GM12865 (cell line): Measurements from ENCODE around the gene ACVRL1.

ENCODE experiments used
- DNase-seq: peaks from one replicate; pipeline ENCODE4 v3.0.0; 2010; ENCODE audit warnings: low read depth
- H3K4me3 ChIP-seq: 2 replicates; pipeline ENCODE4 v1.5.1; 2011; ENCODE audit warnings: mild to moderate bottlenecking, low read depth, low read length, control low read depth
- TF ChIP-seq, protein P1 (sequence below): IDR thresholded peaks from 2 replicates; pipeline ENCODE4 v1.5.1; 2011; ENCODE audit warnings: low read length, control low read depth, low read depth, inconsistent platforms; ENCODE audit not compliant: insufficient read depth; ENCODE audit errors: missing control alignments

The ACVRL1 gene

DNA sequence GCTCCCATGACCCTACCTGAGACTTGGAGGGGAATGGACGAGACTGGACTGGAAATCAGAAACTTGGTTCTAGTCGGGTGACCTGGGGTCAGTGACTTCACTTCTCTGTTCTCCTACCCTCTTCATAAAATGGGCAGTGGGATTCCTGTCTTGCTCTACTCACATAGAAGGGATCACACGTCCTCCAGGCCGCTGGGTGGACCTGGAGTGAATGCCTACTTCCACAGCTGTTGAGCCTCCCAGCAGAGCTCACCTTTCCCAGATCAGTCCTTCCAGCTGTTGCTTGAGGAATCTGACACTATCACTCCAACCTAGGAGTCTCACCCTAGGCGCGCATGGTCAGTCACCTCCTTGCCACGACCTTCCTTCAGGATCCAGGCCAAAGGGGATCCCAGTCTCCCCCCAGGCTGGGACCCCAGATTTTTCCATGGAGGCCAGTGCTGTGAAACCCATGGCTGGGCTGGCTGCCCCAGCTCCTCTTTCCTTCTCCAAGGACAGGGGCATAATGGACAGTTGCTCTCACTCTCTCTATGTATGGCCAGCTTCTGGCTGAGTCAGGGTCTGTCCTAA, 637 bp downstream of the ACVRL1 start:
- H3K4me3 ChIP-seq, result no peak overlapping the region
- TF ChIP-seq, protein P1, sequence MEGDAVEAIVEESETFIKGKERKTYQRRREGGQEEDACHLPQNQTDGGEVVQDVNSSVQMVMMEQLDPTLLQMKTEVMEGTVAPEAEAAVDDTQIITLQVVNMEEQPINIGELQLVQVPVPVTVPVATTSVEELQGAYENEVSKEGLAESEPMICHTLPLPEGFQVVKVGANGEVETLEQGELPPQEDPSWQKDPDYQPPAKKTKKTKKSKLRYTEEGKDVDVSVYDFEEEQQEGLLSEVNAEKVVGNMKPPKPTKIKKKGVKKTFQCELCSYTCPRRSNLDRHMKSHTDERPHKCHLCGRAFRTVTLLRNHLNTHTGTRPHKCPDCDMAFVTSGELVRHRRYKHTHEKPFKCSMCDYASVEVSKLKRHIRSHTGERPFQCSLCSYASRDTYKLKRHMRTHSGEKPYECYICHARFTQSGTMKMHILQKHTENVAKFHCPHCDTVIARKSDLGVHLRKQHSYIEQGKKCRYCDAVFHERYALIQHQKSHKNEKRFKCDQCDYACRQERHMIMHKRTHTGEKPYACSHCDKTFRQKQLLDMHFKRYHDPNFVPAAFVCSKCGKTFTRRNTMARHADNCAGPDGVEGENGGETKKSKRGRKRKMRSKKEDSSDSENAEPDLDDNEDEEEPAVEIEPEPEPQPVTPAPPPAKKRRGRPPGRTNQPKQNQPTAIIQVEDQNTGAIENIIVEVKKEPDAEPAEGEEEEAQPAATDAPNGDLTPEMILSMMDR, result no peak
- DNase-seq, result no peak

GRCh38 chr12:51908876-51909592, 1.7 kb downstream of the ACVRL1 start:
- TF ChIP-seq, protein P1, result no peak
- no peak overlapping the region for H3K4me3 ChIP-seq
- no peak for DNase-seq

GRCh38 chr12:51910168-51910567, 2.9 kb downstream of the ACVRL1 start:
- H3K4me3 ChIP-seq, result no peak overlapping the region
- DNase-seq, result no peak
- TF ChIP-seq, protein P1, result no peak

DNA sequence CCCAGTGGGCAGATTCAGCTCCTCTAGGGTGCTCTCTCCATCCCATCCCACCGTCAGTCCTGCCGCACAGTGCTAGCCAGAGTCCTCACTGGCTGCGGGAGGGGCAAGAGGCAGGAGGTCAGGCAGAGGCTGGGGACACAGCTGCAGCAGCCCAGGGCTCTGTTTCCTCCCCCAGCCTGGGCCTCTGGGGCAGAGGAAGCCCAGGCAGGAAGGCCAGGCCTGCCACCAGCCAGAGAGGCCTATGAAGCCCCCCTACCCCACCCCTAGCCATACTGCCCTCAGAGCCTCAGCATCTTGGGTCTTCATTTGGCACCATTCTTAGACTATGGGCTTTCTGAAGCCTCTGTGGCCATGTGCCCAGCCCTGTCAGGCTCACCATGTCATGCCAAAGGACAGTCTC, 3.4 kb downstream of the ACVRL1 start:
- no peak for DNase-seq

DNA sequence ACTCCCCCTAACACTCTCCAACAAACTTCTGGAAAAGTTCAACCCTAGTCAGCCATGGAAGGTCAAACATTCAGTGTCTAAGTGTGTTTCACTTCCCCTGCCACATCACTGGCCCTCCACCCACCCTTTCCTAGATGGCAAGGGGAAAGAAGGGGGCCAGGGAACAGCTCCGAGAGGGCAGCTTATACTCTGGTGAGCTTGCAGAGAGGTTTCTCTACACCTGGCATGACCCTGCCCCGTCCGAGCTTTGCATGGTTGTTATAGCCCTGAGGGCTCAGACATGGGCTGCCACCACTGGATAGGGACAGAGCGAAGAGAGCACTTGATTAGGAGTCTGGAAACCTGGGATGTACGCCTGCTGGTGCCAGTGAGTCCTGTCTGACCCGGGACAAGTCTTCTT, 4.0 kb downstream of the ACVRL1 start:
- TF ChIP-seq, protein P1, result no peak
- DNase-seq, result no peak
- no peak overlapping the region for H3K4me3 ChIP-seq

More for the DNA sequence above, 3.4 kb downstream of the ACVRL1 start:
- TF ChIP-seq, protein P1, result no peak
- no peak overlapping the region for H3K4me3 ChIP-seq

DNA sequence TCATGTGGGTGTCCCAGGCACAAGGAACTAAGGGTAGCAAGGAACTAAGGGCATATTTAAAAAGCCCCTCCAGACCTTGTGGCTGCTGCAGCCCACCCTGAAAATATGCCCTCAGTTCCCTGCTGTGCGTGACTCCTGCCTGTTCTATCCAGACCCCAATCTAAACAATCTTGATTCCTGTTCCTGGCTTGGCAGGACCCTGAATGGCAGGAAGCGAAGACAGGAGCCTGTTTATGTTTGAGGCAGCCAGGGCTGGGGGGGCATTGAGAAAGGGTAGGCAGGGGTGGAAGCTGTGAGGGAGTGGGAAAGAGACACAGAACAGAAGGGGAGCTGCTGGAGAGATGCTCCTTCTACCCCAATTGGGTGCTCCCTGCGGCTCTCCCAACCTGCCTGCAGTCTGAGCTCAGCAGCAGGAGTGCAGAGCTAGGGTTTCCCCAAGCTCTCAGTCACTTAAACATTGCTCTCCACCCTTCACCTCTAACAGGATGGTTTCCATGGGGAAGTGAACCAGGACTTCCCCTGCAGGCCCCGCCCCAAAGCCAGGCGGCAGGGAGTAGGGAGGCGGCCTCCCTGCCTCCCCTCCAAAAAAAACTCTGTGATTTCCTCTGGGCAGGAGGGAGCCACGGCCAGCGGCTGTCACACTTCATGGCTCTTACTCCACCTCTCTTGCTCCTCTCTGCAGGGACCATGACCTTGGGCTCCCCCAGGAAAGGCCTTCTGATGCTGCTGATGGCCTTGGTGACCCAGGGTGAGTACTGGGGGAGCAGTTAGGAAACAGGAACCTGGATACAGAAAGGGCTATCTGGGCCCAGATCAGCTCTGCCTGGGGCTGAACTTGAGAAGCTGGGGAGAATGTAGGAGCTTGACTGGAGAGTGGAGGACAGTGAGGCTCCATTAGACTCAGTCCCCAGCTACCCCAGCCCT, 4.7 kb downstream of the ACVRL1 start:
- no peak overlapping the region for H3K4me3 ChIP-seq
- TF ChIP-seq, protein P1, result no peak
- DNase-seq, result no peak
